ENCODE measurements around the gene HS6ST3.

Gene HS6ST3

GRCh38 chr13:96398486-96398885, 308.6 kb downstream of the HS6ST3 start:
- no peak overlapping the region for H3K4me3 ChIP-seq (replicated peaks; ENCODE audit: low read depth, low read length)
- no peak for DNase-seq (ENCODE audit: extremely low read depth, low read depth)
- no peak for TF ChIP-seq CTCF (IDR thresholded peaks at IDR 0.05; ENCODE audit: low read depth, low read length, missing control alignments)

GRCh38 chr13:96403241-96403640, 313.3 kb downstream of the HS6ST3 start:
- no peak for DNase-seq (ENCODE audit: extremely low read depth, low read depth)

GRCh38 chr13:96403651-96404050, 313.7 kb downstream of the HS6ST3 start:
- H3K4me3 ChIP-seq (replicated peaks; ENCODE audit: low read depth, low read length), result no peak overlapping the region
- no peak for DNase-seq (ENCODE audit: extremely low read depth, low read depth)
- no peak for TF ChIP-seq CTCF (IDR thresholded peaks at IDR 0.05; ENCODE audit: low read depth, low read length, missing control alignments)

More at GRCh38 chr13:96403241-96403640, 313.3 kb downstream of the HS6ST3 start:
- no peak for TF ChIP-seq CTCF (IDR thresholded peaks at IDR 0.05; ENCODE audit: low read depth, low read length, missing control alignments)
- H3K4me3 ChIP-seq (replicated peaks; ENCODE audit: low read depth, low read length), result no peak overlapping the region

GRCh38 chr13:96415831-96416385, 326.0 kb downstream of the HS6ST3 start:
- TF ChIP-seq CTCF (IDR thresholded peaks at IDR 0.05; ENCODE audit: low read depth, low read length, missing control alignments), result no peak
- no peak overlapping the region for H3K4me3 ChIP-seq (replicated peaks; ENCODE audit: low read depth, low read length)
- DNase-seq (ENCODE audit: extremely low read depth, low read depth), result no peak

GRCh38 chr13:96417939-96418685, 328.2 kb downstream of the HS6ST3 start:
- DNase-seq (ENCODE audit: extremely low read depth, low read depth), result no peak
- TF ChIP-seq CTCF (IDR thresholded peaks at IDR 0.05; ENCODE audit: low read depth, low read length, missing control alignments), result no peak
- H3K4me3 ChIP-seq (replicated peaks; ENCODE audit: low read depth, low read length), result no peak overlapping the region

- no peak overlapping the region for H3K4me3 ChIP-seq (replicated peaks; ENCODE audit: low read depth, low read length)
- TF ChIP-seq CTCF (IDR thresholded peaks at IDR 0.05; ENCODE audit: low read depth, low read length, missing control alignments), result no peak
- DNase-seq (ENCODE audit: extremely low read depth, low read depth), result no peak
These were observed 331.4 kb downstream of the HS6ST3 start for GRCh38 chr13:96421314-96421713.
